WTC11 (cell line): ENCODE results near the gene ALKBH8. TPM values are rescaled to one million over a fixed set of nuclear protein-coding genes. Genes with fewer than 3 reads are reported as not detected.
"Not testable (repeated sequence)": the region's sequence is repeated elsewhere in the genome, so short reads cannot be mapped to it uniquely, and the experiment has no call there.

Experiments
- ATAC-seq: fragments of 200-7000 bp; cut with Tn5 transposase; 2 replicates; pipeline ENCODE4 v1.10.0; 2021; ENCODE audit warnings: mild to moderate bottlenecking, moderate library complexity
- CTCF ChIA-PET: fragments of 300-600 bp; sonication (Branson Sonifier 250); formaldehyde crosslinking; loops from one replicate; lab custom pipeline; 2021; ENCODE audit warnings: antibody characterized with exemption; lab: Charles Lee
- POLR2A ChIA-PET: fragments of 350-600 bp; sonication (Branson Sonifier 250); formaldehyde crosslinking; loops from one replicate; lab custom pipeline; 2021; ENCODE audit warnings: antibody characterized with exemption; lab: Charles Lee
- DNase-seq: peaks from one replicate; pipeline ENCODE4 v3.0.0; 2021; ENCODE audit warnings: low spot score
- H3K27ac Mint-ChIP-seq: 2 replicates; pipeline ENCODE4 v1.8.0; 2021; ENCODE audit warnings: mixed read lengths
- H3K27me3 Mint-ChIP-seq: 2 replicates; pipeline ENCODE4 v1.8.0; 2021; ENCODE audit warnings: low read depth, mild to moderate bottlenecking, moderate library complexity, mixed read lengths
- H3K36me3 Mint-ChIP-seq: 2 replicates; pipeline ENCODE4 v1.8.0; 2021; ENCODE audit warnings: mixed read lengths
- H3K4me1 Mint-ChIP-seq: 2 replicates; pipeline ENCODE4 v1.8.0; 2022; ENCODE audit warnings: mixed read lengths
- H3K4me3 Mint-ChIP-seq: 2 replicates; pipeline ENCODE4 v1.8.0; 2021; ENCODE audit warnings: mild to moderate bottlenecking, moderate library complexity, mixed read lengths
- H3K9me3 Mint-ChIP-seq: 2 replicates; pipeline ENCODE4 v1.8.0; 2021; ENCODE audit warnings: mixed read lengths
- CREB1 ChIP-seq: sonication (generic); formaldehyde crosslinking; IDR thresholded peaks from 2 replicates; pipeline ENCODE4 v1.8.0; 2023; ENCODE audit warnings: mild to moderate bottlenecking, missing genetic modification reagents
- CREM ChIP-seq: sonication (generic); formaldehyde crosslinking; IDR thresholded peaks from 2 replicates; pipeline ENCODE4 v1.8.1; 2022; ENCODE audit warnings: mild to moderate bottlenecking, missing genetic modification reagents, moderate library complexity
- EMX1 ChIP-seq: fragments of 250-450 bp; sonication (Bioruptor Pico); IDR thresholded peaks from 2 replicates; pipeline ENCODE4 v1.8.0; 2021; ENCODE audit warnings: mild to moderate bottlenecking
- ESRRA ChIP-seq: sonication (generic); formaldehyde crosslinking; IDR thresholded peaks from 2 replicates; pipeline ENCODE4 v1.8.1; 2022; ENCODE audit warnings: mild to moderate bottlenecking, missing genetic modification reagents, borderline replicate concordance
- FOXK1 ChIP-seq: sonication (generic); formaldehyde crosslinking; IDR thresholded peaks from 2 replicates; pipeline ENCODE4 v1.8.0; 2022; ENCODE audit warnings: mild to moderate bottlenecking, moderate library complexity, missing genetic modification reagents
- FOXP1 ChIP-seq: sonication (generic); formaldehyde crosslinking; IDR thresholded peaks from 2 replicates; pipeline ENCODE4 v1.8.0; 2022; ENCODE audit warnings: missing genetic modification reagents, mild to moderate bottlenecking, moderate library complexity, borderline replicate concordance
- GABPB1 ChIP-seq: sonication (generic); formaldehyde crosslinking; IDR thresholded peaks from 2 replicates; pipeline ENCODE4 v1.8.1; 2023; ENCODE audit warnings: mild to moderate bottlenecking, missing genetic modification reagents
- IRF2 ChIP-seq: sonication (generic); formaldehyde crosslinking; IDR thresholded peaks from 2 replicates; pipeline ENCODE4 v1.8.0; 2022; ENCODE audit warnings: low read depth, missing genetic modification reagents, borderline replicate concordance
- JAZF1 ChIP-seq: fragments of 250-450 bp; sonication (Bioruptor Pico); IDR thresholded peaks from 2 replicates; pipeline ENCODE4 v1.9.0; 2021; ENCODE audit warnings: moderate library complexity, mild to moderate bottlenecking, inconsistent platforms
- KAT7 ChIP-seq: sonication (generic); formaldehyde crosslinking; IDR thresholded peaks from 2 replicates; pipeline ENCODE4 v1.8.1; 2023; ENCODE audit warnings: missing genetic modification reagents, mild to moderate bottlenecking, borderline replicate concordance
- MXD4 ChIP-seq: fragments of 250-450 bp; sonication (Bioruptor Pico); IDR thresholded peaks from 2 replicates; pipeline ENCODE4 v1.8.0; 2021; ENCODE audit warnings: mild to moderate bottlenecking, moderate library complexity, borderline replicate concordance
- PRRX2 ChIP-seq: fragments of 250-450 bp; sonication (Bioruptor Pico); IDR thresholded peaks from 2 replicates; pipeline ENCODE4 v1.8.0; 2021; ENCODE audit warnings: mild to moderate bottlenecking
- RELA ChIP-seq: sonication (generic); formaldehyde crosslinking; IDR thresholded peaks from 2 replicates; pipeline ENCODE4 v1.8.1; 2022; ENCODE audit warnings: missing genetic modification reagents, mild to moderate bottlenecking, borderline replicate concordance
- SP1 ChIP-seq: sonication (generic); formaldehyde crosslinking; conservative IDR thresholded peaks from 2 replicates; pipeline ENCODE4 v1.8.1; 2022; ENCODE audit warnings: missing genetic modification reagents
- TP53 ChIP-seq: sonication (generic); formaldehyde crosslinking; IDR thresholded peaks from 2 replicates; pipeline ENCODE4 v1.8.1; 2023; ENCODE audit warnings: mild to moderate bottlenecking, missing genetic modification reagents
- ZBTB43 ChIP-seq: sonication (generic); formaldehyde crosslinking; IDR thresholded peaks from 2 replicates; pipeline ENCODE4 v1.8.1; 2023; ENCODE audit warnings: mild to moderate bottlenecking, missing genetic modification reagents
- ZNF138 ChIP-seq: sonication (generic); formaldehyde crosslinking; conservative IDR thresholded peaks from 2 replicates; pipeline ENCODE4 v1.8.1; 2022; ENCODE audit warnings: mild to moderate bottlenecking, moderate library complexity, missing genetic modification reagents
- ZNF232 ChIP-seq: sonication (generic); formaldehyde crosslinking; IDR thresholded peaks from 2 replicates; pipeline ENCODE4 v1.8.0; 2022; ENCODE audit warnings: mild to moderate bottlenecking, missing genetic modification reagents
- ZNF396 ChIP-seq: fragments of 250-450 bp; sonication (Bioruptor Pico); IDR thresholded peaks from 2 replicates; pipeline ENCODE4 v1.8.0; 2021; ENCODE audit warnings: mild to moderate bottlenecking, moderate library complexity, borderline replicate concordance
- ZNF425 ChIP-seq: fragments of 250-450 bp; sonication (Bioruptor Pico); conservative IDR thresholded peaks from 2 replicates; pipeline ENCODE4 v1.9.0; 2021; ENCODE audit warnings: mild to moderate bottlenecking
- total RNA-seq: library from RNA; stranded (reverse); gene quantifications from 3 replicates; pipeline ENCODE4 v1.2.3, GENCODE V29; 2021
- TF ChIP-seq, protein P1 (sequence below): fragments of 250-450 bp; sonication (Bioruptor Pico); IDR thresholded peaks from 2 replicates; pipeline ENCODE4 v1.9.0; 2021; ENCODE audit warnings: moderate library complexity, mild to moderate bottlenecking, inconsistent platforms, borderline replicate concordance
- TF ChIP-seq, protein P2 (sequence below): sonication (generic); formaldehyde crosslinking; IDR thresholded peaks from 2 replicates; pipeline ENCODE4 v1.8.1; 2023; ENCODE audit warnings: mild to moderate bottlenecking, missing genetic modification reagents
- TF ChIP-seq, protein P3 (sequence below): sonication (generic); formaldehyde crosslinking; IDR thresholded peaks from 2 replicates; pipeline ENCODE4 v1.8.0; 2023; ENCODE audit warnings: mild to moderate bottlenecking, missing genetic modification reagents

Gene ALKBH8
- total RNA-seq, 1 experiment from 2014 or later = 9.5 TPM

GRCh38 chr11:107467696-107468095 is 97.8 kb downstream of the ALKBH8 start:
- Mint-ChIP-seq H3K27me3 (peaks cover 20% of the 10 kb centered on the region), H3K27ac (no peak overlapping the region)
- TF ChIP-seq ZNF138 (CRISPR knock-in tag) = no peak
- no peak for TF ChIP-seq KAT7 (CRISPR knock-in tag)
- TF ChIP-seq TP53 (CRISPR knock-in tag) = no peak
- TF ChIP-seq PRRX2 (CRISPR knock-in tag) = no peak
- no peak for TF ChIP-seq ZNF396
- TF ChIP-seq, protein P1, sequence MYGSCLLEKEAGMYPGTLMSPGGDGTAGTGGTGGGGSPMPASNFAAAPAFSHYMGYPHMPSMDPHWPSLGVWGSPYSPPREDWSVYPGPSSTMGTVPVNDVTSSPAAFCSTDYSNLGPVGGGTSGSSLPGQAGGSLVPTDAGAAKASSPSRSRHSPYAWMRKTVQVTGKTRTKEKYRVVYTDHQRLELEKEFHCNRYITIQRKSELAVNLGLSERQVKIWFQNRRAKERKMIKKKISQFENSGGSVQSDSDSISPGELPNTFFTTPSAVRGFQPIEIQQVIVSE (CRISPR knock-in tag) = no peak
- TF ChIP-seq JAZF1 (CRISPR knock-in tag) = no peak
- no peak for TF ChIP-seq CREM (CRISPR knock-in tag)
- TF ChIP-seq SP1 = no peak
- no peak for TF ChIP-seq FOXP1 (CRISPR knock-in tag)
- TF ChIP-seq IRF2 (CRISPR knock-in tag) = no peak
- no peak for TF ChIP-seq ZNF425 (CRISPR knock-in tag)
- TF ChIP-seq EMX1 (CRISPR knock-in tag) = no peak
- TF ChIP-seq ZNF232 (CRISPR knock-in tag) = no peak
- no peak for TF ChIP-seq CREB1 (CRISPR knock-in tag)
- TF ChIP-seq, protein P2, sequence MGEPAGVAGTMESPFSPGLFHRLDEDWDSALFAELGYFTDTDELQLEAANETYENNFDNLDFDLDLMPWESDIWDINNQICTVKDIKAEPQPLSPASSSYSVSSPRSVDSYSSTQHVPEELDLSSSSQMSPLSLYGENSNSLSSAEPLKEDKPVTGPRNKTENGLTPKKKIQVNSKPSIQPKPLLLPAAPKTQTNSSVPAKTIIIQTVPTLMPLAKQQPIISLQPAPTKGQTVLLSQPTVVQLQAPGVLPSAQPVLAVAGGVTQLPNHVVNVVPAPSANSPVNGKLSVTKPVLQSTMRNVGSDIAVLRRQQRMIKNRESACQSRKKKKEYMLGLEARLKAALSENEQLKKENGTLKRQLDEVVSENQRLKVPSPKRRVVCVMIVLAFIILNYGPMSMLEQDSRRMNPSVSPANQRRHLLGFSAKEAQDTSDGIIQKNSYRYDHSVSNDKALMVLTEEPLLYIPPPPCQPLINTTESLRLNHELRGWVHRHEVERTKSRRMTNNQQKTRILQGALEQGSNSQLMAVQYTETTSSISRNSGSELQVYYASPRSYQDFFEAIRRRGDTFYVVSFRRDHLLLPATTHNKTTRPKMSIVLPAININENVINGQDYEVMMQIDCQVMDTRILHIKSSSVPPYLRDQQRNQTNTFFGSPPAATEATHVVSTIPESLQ (CRISPR knock-in tag) = no peak
- TF ChIP-seq, all 79 proteins: peak for 0
- H3K4me1 Mint-ChIP-seq = no peaks in the 10 kb centered on the region
- no peak for DNase-seq
- ATAC-seq = no peak
- POLR2A ChIA-PET = no interaction called here
- peaks cover 15% of the 10 kb centered on the region for H3K9me3 Mint-ChIP-seq
- no peak overlapping the region for H3K4me3 Mint-ChIP-seq
- H3K36me3 Mint-ChIP-seq = no peaks in the 10 kb centered on the region
- CTCF ChIA-PET = no interaction called here

DNA sequence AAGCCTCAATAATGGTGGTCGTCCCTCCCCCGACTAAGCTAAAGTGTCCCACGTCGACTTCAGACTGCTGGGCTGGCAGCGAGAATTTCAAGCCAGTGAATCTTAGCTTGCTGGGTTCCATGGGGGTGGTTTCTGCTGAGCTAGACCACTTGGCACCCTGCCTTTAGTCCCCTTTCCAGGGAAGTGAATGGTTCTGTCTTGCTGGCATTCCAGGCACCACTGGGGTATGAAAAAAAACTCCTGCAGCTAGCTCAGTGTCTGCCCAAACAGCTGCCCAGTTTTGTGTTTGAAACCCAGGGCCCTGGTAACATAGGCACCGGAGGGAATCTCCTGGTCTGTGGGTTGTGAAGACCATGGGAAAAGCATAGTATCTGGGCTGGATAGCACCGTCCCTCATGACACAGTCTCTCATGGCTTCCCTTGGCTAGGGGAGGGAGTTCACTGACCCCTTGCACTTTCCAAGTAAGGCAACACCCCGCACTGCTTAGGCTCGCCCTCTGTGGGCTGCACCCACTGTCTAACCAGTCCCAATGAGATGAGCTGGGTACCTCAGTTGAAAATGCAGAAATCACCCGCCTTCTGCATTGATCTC is 99.2 kb downstream of the ALKBH8 start:
- H3K27me3 Mint-ChIP-seq = peaks cover 31% of the 10 kb centered on the region

GRCh38 chr11:107457558-107458271 is 107.8 kb downstream of the ALKBH8 start, which contains the start of gene CWF19L2:
Gene CWF19L2 (minus strand): TSS chr11:107457825. CDS start chr11:107457816, 9 bp downstream.
- H3K36me3 Mint-ChIP-seq = peaks cover 12% of the 10 kb centered on the region
- TF ChIP-seq FOXK1 (CRISPR knock-in tag) = peak; percentile 97
- no peak for TF ChIP-seq ZBTB43 (CRISPR knock-in tag)
- TF ChIP-seq RELA = no peak
- no peak for TF ChIP-seq ESRRA (CRISPR knock-in tag)
- no peak for TF ChIP-seq MXD4 (CRISPR knock-in tag)
- 0 out of 2 replicates have a peak, but pooled peaks have one; percentile 34 for TF ChIP-seq CREM (CRISPR knock-in tag)
- TF ChIP-seq, protein P3, sequence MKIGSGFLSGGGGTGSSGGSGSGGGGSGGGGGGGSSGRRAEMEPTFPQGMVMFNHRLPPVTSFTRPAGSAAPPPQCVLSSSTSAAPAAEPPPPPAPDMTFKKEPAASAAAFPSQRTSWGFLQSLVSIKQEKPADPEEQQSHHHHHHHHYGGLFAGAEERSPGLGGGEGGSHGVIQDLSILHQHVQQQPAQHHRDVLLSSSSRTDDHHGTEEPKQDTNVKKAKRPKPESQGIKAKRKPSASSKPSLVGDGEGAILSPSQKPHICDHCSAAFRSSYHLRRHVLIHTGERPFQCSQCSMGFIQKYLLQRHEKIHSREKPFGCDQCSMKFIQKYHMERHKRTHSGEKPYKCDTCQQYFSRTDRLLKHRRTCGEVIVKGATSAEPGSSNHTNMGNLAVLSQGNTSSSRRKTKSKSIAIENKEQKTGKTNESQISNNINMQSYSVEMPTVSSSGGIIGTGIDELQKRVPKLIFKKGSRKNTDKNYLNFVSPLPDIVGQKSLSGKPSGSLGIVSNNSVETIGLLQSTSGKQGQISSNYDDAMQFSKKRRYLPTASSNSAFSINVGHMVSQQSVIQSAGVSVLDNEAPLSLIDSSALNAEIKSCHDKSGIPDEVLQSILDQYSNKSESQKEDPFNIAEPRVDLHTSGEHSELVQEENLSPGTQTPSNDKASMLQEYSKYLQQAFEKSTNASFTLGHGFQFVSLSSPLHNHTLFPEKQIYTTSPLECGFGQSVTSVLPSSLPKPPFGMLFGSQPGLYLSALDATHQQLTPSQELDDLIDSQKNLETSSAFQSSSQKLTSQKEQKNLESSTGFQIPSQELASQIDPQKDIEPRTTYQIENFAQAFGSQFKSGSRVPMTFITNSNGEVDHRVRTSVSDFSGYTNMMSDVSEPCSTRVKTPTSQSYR (CRISPR knock-in tag) = no peak
- 0 out of 2 replicates have a peak, but pooled peaks have one; percentile 45 for TF ChIP-seq GABPB1 (CRISPR knock-in tag)

More for the DNA sequence above, 99.2 kb downstream of the ALKBH8 start:
- H3K4me1 Mint-ChIP-seq, ATAC-seq, H3K27ac Mint-ChIP-seq, CTCF ChIA-PET, DNase-seq, POLR2A ChIA-PET, H3K9me3 Mint-ChIP-seq, H3K36me3 Mint-ChIP-seq, H3K4me3 Mint-ChIP-seq: not testable (repeated sequence)

More at GRCh38 chr11:107457558-107458271, 107.8 kb downstream of the ALKBH8 start, which contains the start of gene CWF19L2:
- peaks cover 14% of the 10 kb centered on the region for H3K4me1 Mint-ChIP-seq
- H3K27me3 Mint-ChIP-seq = peaks cover 14% of the 10 kb centered on the region
- peak within 1 kb of the TSS; percentile 88 for H3K4me3 Mint-ChIP-seq
- ATAC-seq = peak; percentile 99
- ChIA-PET POLR2A (interaction anchor here (0.6 to 0.7 kb wide), 2 partner anchors 333 to 765 kb away, joined by 3 to 4 read pairs; partner anchors contain the start of gene ATM), CTCF (interaction anchor here (0.7 to 1.6 kb wide), 4 partner anchors 14 to 231 kb away, joined by 3 read pairs; no protein-coding TSS in a partner anchor)
- DNase-seq = peak; percentile 89
- peak within 1 kb of the TSS; percentile 82 for H3K27ac Mint-ChIP-seq
- no peaks in the 10 kb centered on the region for H3K9me3 Mint-ChIP-seq
